IMR-90 (cell line): Measurements from ENCODE around the gene ATP2B2. TPM values are rescaled to one million over a fixed set of nuclear protein-coding genes. Genes with fewer than 3 reads are reported as not detected.

ENCODE experiments used
- ATAC-seq: fragments of 200-7000 bp; cut with Tn5 transposase; 2 replicates; pipeline ENCODE4 v1.9.1; 2020; ENCODE audit warnings: low read depth, mild to moderate bottlenecking, moderate library complexity
- BruUV-seq: library from RNA; stranded (reverse); fragments of 400-500 nt; replicated peaks from 2 replicates; lab custom pipeline; 2021; lab: Mats Ljungman, UMichigan
- CTCF ChIA-PET: fragments of 300-600 bp; formaldehyde crosslinking; extraction: SDS; loops from one replicate; lab custom pipeline; 2021; ENCODE audit warnings: antibody characterized with exemption; lab: Yijun Ruan, JAX
- POLR2A ChIA-PET: fragments of 300-600 bp; sonication (Branson Sonifier 250); formaldehyde crosslinking; loops from one replicate; lab custom pipeline; 2022; ENCODE audit warnings: antibody characterized with exemption; ENCODE audit not compliant: unreplicated experiment; lab: Charles Lee
- DNase-seq: peaks from one replicate; pipeline ENCODE4 v3.0.0; 2013
- H2AFZ ChIP-seq: replicated peaks from 2 replicates; pipeline ENCODE3; 2013; ENCODE audit warnings: low read length, mild to moderate bottlenecking; ENCODE audit not compliant: poor library complexity
- H2AK5ac ChIP-seq: 2 replicates; pipeline ENCODE4 v1.6.1; 2013; ENCODE audit warnings: low read depth, low read length, inconsistent platforms
- H2AK9ac ChIP-seq: replicated peaks from 2 replicates; pipeline ENCODE3; 2013; ENCODE audit warnings: mild to moderate bottlenecking, low read depth, low read length, moderate library complexity; ENCODE audit not compliant: poor library complexity
- H2BK120ac ChIP-seq: 2 replicates; pipeline ENCODE4 v1.6.1; 2013; ENCODE audit warnings: low read depth, low read length, inconsistent platforms
- H2BK15ac ChIP-seq: 3 replicates; pipeline ENCODE4 v1.6.1; 2013; ENCODE audit warnings: low read depth, low read length, inconsistent platforms
- H2BK20ac ChIP-seq: 2 replicates; pipeline ENCODE4 v1.6.1; 2013; ENCODE audit warnings: low read depth, mild to moderate bottlenecking, inconsistent platforms, low read length, moderate library complexity
- H2BK5ac ChIP-seq: 2 replicates; pipeline ENCODE4 v1.6.1; 2013; ENCODE audit warnings: mild to moderate bottlenecking, low read depth, low read length, inconsistent platforms; ENCODE audit not compliant: poor library complexity, severe bottlenecking
- H3K14ac ChIP-seq: replicated peaks from 2 replicates; pipeline ENCODE4 v1.6.1; 2013; ENCODE audit warnings: low read depth, low read length, inconsistent platforms
- H3K18ac ChIP-seq: 2 replicates; pipeline ENCODE4 v1.6.1; 2013; ENCODE audit warnings: low read depth, low read length, control low read depth
- H3K23ac ChIP-seq: 2 replicates; pipeline ENCODE4 v1.6.1; 2013; ENCODE audit warnings: low read depth, low read length, inconsistent platforms
- H3K27ac ChIP-seq: 2 replicates; pipeline ENCODE4 v1.5.1; 2013; ENCODE audit warnings: mild to moderate bottlenecking, control low read depth, low read length; ENCODE audit not compliant: insufficient read depth
- H3K27me3 ChIP-seq: 2 replicates; pipeline ENCODE4 v1.6.1; 2013; ENCODE audit warnings: low read length; ENCODE audit not compliant: control insufficient read depth, insufficient read depth
- H3K36me3 ChIP-seq: 2 replicates; pipeline ENCODE4 v1.6.1; 2013; ENCODE audit warnings: low read length, mixed read lengths; ENCODE audit not compliant: control insufficient read depth, insufficient read depth
- H3K4ac ChIP-seq: 2 replicates; pipeline ENCODE4 v1.6.1; 2013; ENCODE audit warnings: low read depth, low read length, inconsistent platforms
- H3K4me1 ChIP-seq: 2 replicates; pipeline ENCODE4 v1.6.1; 2013; ENCODE audit warnings: low read length, mixed read lengths; ENCODE audit not compliant: control insufficient read depth, insufficient read depth
- H3K4me2 ChIP-seq: 2 replicates; pipeline ENCODE4 v1.6.1; 2013; ENCODE audit warnings: low read depth, mild to moderate bottlenecking, control low read depth, low read length, moderate library complexity
- H3K4me3 ChIP-seq: 2 replicates; pipeline ENCODE4 v1.5.1; 2013; ENCODE audit warnings: low read depth, mild to moderate bottlenecking, control low read depth, low read length, moderate library complexity; ENCODE audit not compliant: insufficient read depth
- H3K56ac ChIP-seq: 2 replicates; pipeline ENCODE4 v1.6.1; 2013; ENCODE audit warnings: low read length, inconsistent platforms; ENCODE audit not compliant: insufficient read depth; ENCODE audit errors: extremely low read depth
- H3K79me1 ChIP-seq, 2 experiments: 2 replicates each; pipeline ENCODE4 v1.6.1; 2013; ENCODE audit warnings: low read length in 2 of 2, inconsistent platforms in 1 of 2, low read depth in 1 of 2
- H3K9ac ChIP-seq: 2 replicates; pipeline ENCODE4 v1.6.1; 2013; ENCODE audit warnings: low read depth, low read length, control low read depth
- H3K9me1 ChIP-seq: 2 replicates; pipeline ENCODE4 v1.6.1; 2013; ENCODE audit warnings: low read length, inconsistent platforms; ENCODE audit not compliant: insufficient read depth
- H3K9me3 ChIP-seq: 2 replicates; pipeline ENCODE4 v1.6.1; 2013; ENCODE audit warnings: low read length; ENCODE audit not compliant: control insufficient read depth, insufficient read depth
- H4K20me1 ChIP-seq: 2 replicates; pipeline ENCODE4 v1.6.1; 2013; ENCODE audit warnings: low read length, inconsistent platforms; ENCODE audit not compliant: insufficient read depth
- H4K5ac ChIP-seq: 2 replicates; pipeline ENCODE4 v1.6.1; 2013; ENCODE audit warnings: mild to moderate bottlenecking, low read depth, low read length, control low read depth
- H4K8ac ChIP-seq, 2 experiments: 2 replicates each; pipeline ENCODE4 v1.6.1; 2013; ENCODE audit warnings: low read depth in 2 of 2, low read length in 2 of 2, control low read depth in 1 of 2, inconsistent platforms in 1 of 2
- H4K91ac ChIP-seq: 2 replicates; pipeline ENCODE4 v1.6.1; 2013; ENCODE audit warnings: low read depth, low read length, inconsistent platforms; ENCODE audit not compliant: insufficient read depth
- BHLHE40 ChIP-seq: fragments of 150-350 bp; IDR thresholded peaks from 2 replicates; pipeline ENCODE4 v1.6.1; 2016; ENCODE audit warnings: mild to moderate bottlenecking, low read depth, low read length
- CHD1 ChIP-seq: IDR thresholded peaks from 2 replicates; pipeline ENCODE4 v1.6.1; 2012; ENCODE audit warnings: low read depth, low read length, improper control_type of control experiment
- ELK1 ChIP-seq: fragments of 150-350 bp; IDR thresholded peaks from 2 replicates; pipeline ENCODE4 v1.6.1; 2016; ENCODE audit warnings: low read depth, mild to moderate bottlenecking, low read length, moderate library complexity, borderline replicate concordance
- MXI1 ChIP-seq: IDR thresholded peaks from 2 replicates; pipeline ENCODE4 v1.6.1; 2012; ENCODE audit warnings: low read depth, mild to moderate bottlenecking, low read length, moderate library complexity, borderline replicate concordance
- RAD21 ChIP-seq: IDR thresholded peaks from 2 replicates; pipeline ENCODE4 v1.6.1; 2012; ENCODE audit warnings: low read length, improper control_type of control experiment
- RFX5 ChIP-seq: IDR thresholded peaks from 2 replicates; pipeline ENCODE4 v1.8.0; 2012; ENCODE audit warnings: low read depth, mild to moderate bottlenecking, low read length, moderate library complexity
- SMC3 ChIP-seq: fragments of 150-350 bp; IDR thresholded peaks from 2 replicates; pipeline ENCODE4 v1.6.1; 2016; ENCODE audit warnings: low read depth, mild to moderate bottlenecking, antibody characterized with exemption, low read length, moderate library complexity
- WGBS, 2 experiments: methylation state at CpG; one replicate each; pipeline versions ENCODE4 v1.1.5 to v1.1.7; 2013; ENCODE audit warnings: missing lambda C conversion rate in 2 of 2; ENCODE audit not compliant: insufficient read length in 1 of 2; ENCODE audit errors: extremely low coverage in 2 of 2; 5-methylcytosine and 5-hydroxymethylcytosine counted together
- dilution Hi-C: fragments of 300-500 bp; cut with HindIII; formaldehyde crosslinking; loops from one replicate; pipeline ENCODE4 v1.14.3; 2018; ENCODE audit warnings: low sequenced_read_pairs; ENCODE audit not compliant: unreplicated experiment
- in situ Hi-C: fragments of 300-500 bp; cut with MboI; formaldehyde crosslinking; loops from 3 replicates; pipeline ENCODE4 v1.14.3; 2019; ENCODE audit warnings: low sequenced_read_pairs, inconsistent platforms, mixed read lengths
- intact Hi-C: fragments of 100-400 bp; cut with micrococcal nuclease; formaldehyde crosslinking; loops from 2 replicates; pipeline ENCODE4 v1.10.0; 2022
- polyA plus RNA-seq, 3 experiments: library from polyadenylated mRNA; depleted of rRNA; stranded (reverse); fragments of >200 nt; gene quantifications; 2 replicates each; pipeline ENCODE4 v1.2.3, GENCODE V29; 2012; ENCODE audit warnings: low replicate concordance in 1 of 3
- total RNA-seq: library from RNA; depleted of rRNA; stranded (reverse); fragments of >200 nt; gene quantifications from 2 replicates; pipeline ENCODE4 v1.2.3, GENCODE V29; 2012
- TF ChIP-seq, protein P1 (sequence below): fragments of 150-350 bp; IDR thresholded peaks from 2 replicates; pipeline ENCODE4 v1.6.1; 2017; ENCODE audit warnings: mild to moderate bottlenecking, antibody characterized with exemption, low read length, low read depth
- TF ChIP-seq, protein P2 (sequence below): conservative IDR thresholded peaks from 2 replicates; pipeline ENCODE4 v1.5.1; 2012; ENCODE audit warnings: mild to moderate bottlenecking, low read depth, low read length, improper control_type of control experiment

ATP2B2 gene
- total and polyA plus RNA-seq, 2 of the 4 experiments (the other 2 are of a cell fraction) = under 0.01 to 0.02 TPM

- intact Hi-C loops (no loop called here), in situ Hi-C loops (no loop called here), dilution Hi-C loops (no loop called here)
- POLR2A ChIA-PET = no interaction called here
- H3K4me1 ChIP-seq = no peaks in the 10 kb centered on the region
- ATAC-seq (no peak), DNase-seq (no peak)
- no peak overlapping the region for H2BK20ac ChIP-seq
- H4K91ac ChIP-seq = no peak overlapping the region
- H3K9me3 ChIP-seq = no peaks in the 10 kb centered on the region
- H3K4ac ChIP-seq = no peak overlapping the region
- H3K14ac ChIP-seq = no peak overlapping the region
- no peak overlapping the region for H2BK15ac ChIP-seq
- H3K27ac ChIP-seq = no peak overlapping the region
- no peak overlapping the region for H3K18ac ChIP-seq
- H4K8ac ChIP-seq = no peak overlapping the region
- H3K27me3 ChIP-seq = peaks cover 40% of the 10 kb centered on the region
- no peak overlapping the region for H2BK5ac ChIP-seq
- no peak overlapping the region for H3K4me3 ChIP-seq
- H3K36me3 ChIP-seq = no peaks in the 10 kb centered on the region
- no peak overlapping the region for H3K23ac ChIP-seq
- no peak overlapping the region for H4K5ac ChIP-seq
- no peak overlapping the region for H2AK9ac ChIP-seq
- no peak overlapping the region for H2AFZ ChIP-seq
- WGBS, 2 experiments = no CpG with 5 or more reads among the region's 20 CpGs
- TF ChIP-seq CHD1 (no peak), RFX5 (no peak), SMC3 (no peak), RAD21 (no peak), MXI1 (no peak), ELK1 (no peak), BHLHE40 (no peak)
- TF ChIP-seq, protein P1, sequence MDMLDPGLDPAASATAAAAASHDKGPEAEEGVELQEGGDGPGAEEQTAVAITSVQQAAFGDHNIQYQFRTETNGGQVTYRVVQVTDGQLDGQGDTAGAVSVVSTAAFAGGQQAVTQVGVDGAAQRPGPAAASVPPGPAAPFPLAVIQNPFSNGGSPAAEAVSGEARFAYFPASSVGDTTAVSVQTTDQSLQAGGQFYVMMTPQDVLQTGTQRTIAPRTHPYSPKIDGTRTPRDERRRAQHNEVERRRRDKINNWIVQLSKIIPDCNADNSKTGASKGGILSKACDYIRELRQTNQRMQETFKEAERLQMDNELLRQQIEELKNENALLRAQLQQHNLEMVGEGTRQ = no peak
- TF ChIP-seq, protein P2, sequence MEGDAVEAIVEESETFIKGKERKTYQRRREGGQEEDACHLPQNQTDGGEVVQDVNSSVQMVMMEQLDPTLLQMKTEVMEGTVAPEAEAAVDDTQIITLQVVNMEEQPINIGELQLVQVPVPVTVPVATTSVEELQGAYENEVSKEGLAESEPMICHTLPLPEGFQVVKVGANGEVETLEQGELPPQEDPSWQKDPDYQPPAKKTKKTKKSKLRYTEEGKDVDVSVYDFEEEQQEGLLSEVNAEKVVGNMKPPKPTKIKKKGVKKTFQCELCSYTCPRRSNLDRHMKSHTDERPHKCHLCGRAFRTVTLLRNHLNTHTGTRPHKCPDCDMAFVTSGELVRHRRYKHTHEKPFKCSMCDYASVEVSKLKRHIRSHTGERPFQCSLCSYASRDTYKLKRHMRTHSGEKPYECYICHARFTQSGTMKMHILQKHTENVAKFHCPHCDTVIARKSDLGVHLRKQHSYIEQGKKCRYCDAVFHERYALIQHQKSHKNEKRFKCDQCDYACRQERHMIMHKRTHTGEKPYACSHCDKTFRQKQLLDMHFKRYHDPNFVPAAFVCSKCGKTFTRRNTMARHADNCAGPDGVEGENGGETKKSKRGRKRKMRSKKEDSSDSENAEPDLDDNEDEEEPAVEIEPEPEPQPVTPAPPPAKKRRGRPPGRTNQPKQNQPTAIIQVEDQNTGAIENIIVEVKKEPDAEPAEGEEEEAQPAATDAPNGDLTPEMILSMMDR = no peak
- CTCF ChIA-PET = no interaction called here
- H3K9ac ChIP-seq = no peak overlapping the region
- no peak overlapping the region for H2AK5ac ChIP-seq
- no peak overlapping the region for H2BK120ac ChIP-seq
- BruUV-seq = no TSS peak
- H3K79me1 ChIP-seq = no peaks in the 10 kb centered on the region
- H4K20me1 ChIP-seq = no peaks in the 10 kb centered on the region
- H3K56ac ChIP-seq = no peak overlapping the region
- no peak overlapping the region for H3K4me2 ChIP-seq
- H3K9me1 ChIP-seq = no peaks in the 10 kb centered on the region; the same call in 1 of the 2 replicates
These were observed 167.8 kb downstream of the ATP2B2 start for GRCh38 chr3:10337323-10338163.
